ENCODE measurements around the gene TMEM51.

GRCh38 chr1:15167386-15167785 is 13.8 kb downstream of the TMEM51 start:
- TF ChIP-seq, protein P1, sequence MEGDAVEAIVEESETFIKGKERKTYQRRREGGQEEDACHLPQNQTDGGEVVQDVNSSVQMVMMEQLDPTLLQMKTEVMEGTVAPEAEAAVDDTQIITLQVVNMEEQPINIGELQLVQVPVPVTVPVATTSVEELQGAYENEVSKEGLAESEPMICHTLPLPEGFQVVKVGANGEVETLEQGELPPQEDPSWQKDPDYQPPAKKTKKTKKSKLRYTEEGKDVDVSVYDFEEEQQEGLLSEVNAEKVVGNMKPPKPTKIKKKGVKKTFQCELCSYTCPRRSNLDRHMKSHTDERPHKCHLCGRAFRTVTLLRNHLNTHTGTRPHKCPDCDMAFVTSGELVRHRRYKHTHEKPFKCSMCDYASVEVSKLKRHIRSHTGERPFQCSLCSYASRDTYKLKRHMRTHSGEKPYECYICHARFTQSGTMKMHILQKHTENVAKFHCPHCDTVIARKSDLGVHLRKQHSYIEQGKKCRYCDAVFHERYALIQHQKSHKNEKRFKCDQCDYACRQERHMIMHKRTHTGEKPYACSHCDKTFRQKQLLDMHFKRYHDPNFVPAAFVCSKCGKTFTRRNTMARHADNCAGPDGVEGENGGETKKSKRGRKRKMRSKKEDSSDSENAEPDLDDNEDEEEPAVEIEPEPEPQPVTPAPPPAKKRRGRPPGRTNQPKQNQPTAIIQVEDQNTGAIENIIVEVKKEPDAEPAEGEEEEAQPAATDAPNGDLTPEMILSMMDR (IDR thresholded peaks at IDR 0.05) = no peak
- TF ChIP-seq ZNF232 (CRISPR knock-in tag; IDR thresholded peaks at IDR 0.05) = no peak
- no peak for TF ChIP-seq HMGXB4 (CRISPR knock-in tag; IDR thresholded peaks at IDR 0.05)
- TF ChIP-seq ATF3 (CRISPR knock-in tag; conservative IDR thresholded peaks at IDR 0.05) = no peak
- no peak for TF ChIP-seq CREB1 (CRISPR knock-in tag; IDR thresholded peaks at IDR 0.05)
- TF ChIP-seq, protein P2, sequence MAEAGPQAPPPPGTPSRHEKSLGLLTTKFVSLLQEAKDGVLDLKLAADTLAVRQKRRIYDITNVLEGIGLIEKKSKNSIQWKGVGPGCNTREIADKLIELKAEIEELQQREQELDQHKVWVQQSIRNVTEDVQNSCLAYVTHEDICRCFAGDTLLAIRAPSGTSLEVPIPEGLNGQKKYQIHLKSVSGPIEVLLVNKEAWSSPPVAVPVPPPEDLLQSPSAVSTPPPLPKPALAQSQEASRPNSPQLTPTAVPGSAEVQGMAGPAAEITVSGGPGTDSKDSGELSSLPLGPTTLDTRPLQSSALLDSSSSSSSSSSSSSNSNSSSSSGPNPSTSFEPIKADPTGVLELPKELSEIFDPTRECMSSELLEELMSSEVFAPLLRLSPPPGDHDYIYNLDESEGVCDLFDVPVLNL (CRISPR knock-in tag; IDR thresholded peaks at IDR 0.05; ENCODE audit: borderline replicate concordance, low read depth) = no peak
